Measurements from ENCODE around the gene DCT.

DNA sequence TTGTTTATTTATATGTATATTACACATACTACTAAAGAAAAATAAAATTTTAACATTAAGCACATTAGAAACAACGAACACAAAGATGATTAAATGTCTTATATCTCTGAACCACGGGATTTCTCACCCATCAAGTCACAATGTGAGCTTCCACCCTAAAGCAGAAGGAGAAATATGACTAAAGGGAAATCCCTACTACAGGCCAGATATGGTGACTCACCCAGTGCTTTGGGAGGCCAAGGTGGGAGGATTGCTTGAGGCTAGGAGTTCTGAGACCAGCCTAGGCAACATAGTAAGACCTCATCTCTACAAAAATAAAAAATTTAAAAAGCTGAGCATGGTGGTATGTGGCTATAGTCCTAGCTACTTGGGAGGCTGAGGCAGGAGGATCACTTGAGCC is 24.6 kb downstream of the DCT start:
- TF ChIP-seq, protein P1, sequence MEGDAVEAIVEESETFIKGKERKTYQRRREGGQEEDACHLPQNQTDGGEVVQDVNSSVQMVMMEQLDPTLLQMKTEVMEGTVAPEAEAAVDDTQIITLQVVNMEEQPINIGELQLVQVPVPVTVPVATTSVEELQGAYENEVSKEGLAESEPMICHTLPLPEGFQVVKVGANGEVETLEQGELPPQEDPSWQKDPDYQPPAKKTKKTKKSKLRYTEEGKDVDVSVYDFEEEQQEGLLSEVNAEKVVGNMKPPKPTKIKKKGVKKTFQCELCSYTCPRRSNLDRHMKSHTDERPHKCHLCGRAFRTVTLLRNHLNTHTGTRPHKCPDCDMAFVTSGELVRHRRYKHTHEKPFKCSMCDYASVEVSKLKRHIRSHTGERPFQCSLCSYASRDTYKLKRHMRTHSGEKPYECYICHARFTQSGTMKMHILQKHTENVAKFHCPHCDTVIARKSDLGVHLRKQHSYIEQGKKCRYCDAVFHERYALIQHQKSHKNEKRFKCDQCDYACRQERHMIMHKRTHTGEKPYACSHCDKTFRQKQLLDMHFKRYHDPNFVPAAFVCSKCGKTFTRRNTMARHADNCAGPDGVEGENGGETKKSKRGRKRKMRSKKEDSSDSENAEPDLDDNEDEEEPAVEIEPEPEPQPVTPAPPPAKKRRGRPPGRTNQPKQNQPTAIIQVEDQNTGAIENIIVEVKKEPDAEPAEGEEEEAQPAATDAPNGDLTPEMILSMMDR (conservative IDR thresholded peaks at IDR 0.05; ENCODE audit: low read depth, low read length), result no peak
- no peak for TF ChIP-seq EZH2phosphoT487 (IDR thresholded peaks at IDR 0.05; ENCODE audit: borderline replicate concordance, low read length)
